ENCODE data around the gene FARSA.

Gene FARSA

DNA sequence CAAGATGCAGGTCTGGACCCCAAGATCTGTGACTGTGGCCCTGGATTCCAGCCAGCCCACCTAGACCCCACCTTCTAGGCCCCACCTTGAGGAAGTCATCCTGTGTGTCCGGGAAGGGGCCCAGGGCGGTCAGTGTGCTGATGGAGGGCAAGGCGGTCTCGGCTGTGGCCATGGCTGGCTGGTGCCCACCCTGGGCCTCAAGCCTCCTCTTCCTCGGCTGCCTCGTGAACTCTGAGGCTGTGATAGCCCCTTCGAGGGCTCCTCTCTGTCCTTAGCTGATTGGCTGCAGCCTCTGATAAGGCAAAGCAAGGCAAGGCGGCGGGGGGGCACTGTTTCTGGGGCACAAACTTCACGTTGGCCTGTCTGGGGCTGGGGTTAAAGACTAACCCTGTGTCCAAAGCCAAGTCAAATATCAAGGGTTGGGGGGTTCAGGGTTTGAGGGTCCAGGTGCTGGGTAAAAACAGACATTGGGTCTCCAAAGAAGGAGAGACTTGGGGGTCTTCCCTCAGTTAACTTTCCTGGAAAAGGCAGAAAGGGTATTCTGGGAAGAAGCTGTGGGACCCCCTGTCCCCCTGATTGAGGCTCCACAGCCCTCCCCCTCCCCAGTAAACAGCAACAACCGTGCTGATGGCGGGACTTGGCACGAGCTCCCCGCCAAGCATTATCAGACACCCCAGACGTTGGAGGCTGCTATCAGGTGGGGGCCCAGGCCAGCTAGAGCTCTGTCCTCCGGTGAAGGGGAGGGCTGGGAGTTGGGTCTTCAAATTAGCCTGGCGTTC lies 46.4 kb downstream of the FARSA start, which contains the start of gene KLF1:
TSS of gene KLF1 (minus strand) at position 233 of the 779 bp plus-strand sequence. CDS start at position 172, 61 bp downstream.
- Histone ChIP-seq H3K14ac (ENCODE audit: low read length) (no peak within 1 kb of the TSS), H3K4me3 (ENCODE audit: low read length in 2 of 2) (no peak within 1 kb of the TSS), H4K8ac (ENCODE audit: low read depth, low read length) (peak within 1 kb of the TSS; percentile 82), H3K23ac (ENCODE audit: low read depth, low read length, poor library complexity) (peak within 1 kb of the TSS; percentile 68), H3K79me1 (ENCODE audit: low read depth, low read length) (peaks cover 10% of the 10 kb centered on the region), H3K18ac (ENCODE audit: low read length) (peak within 1 kb of the TSS; percentile 90), H3K9ac (ENCODE audit: low read depth, low read length, poor library complexity) (peak within 1 kb of the TSS; percentile 30), H2BK12ac (ENCODE audit: low read length) (peak within 1 kb of the TSS; percentile 60), H3K4ac (ENCODE audit: low read length) (no peak within 1 kb of the TSS), H2AFZ (ENCODE audit: low read length) (peak within 1 kb of the TSS; percentile 90), H3K9me3 (replicated peaks in 1 of 2; ENCODE audit: control insufficient read depth in 2 of 2, insufficient read depth in 1 of 2, low read depth in 1 of 2, low read length in 2 of 2) (peaks cover 11 to 17% of the 10 kb centered on the region in 2 donors), H2BK120ac (ENCODE audit: low read depth, low read length) (no peak within 1 kb of the TSS), H3K27ac (replicated peaks; ENCODE audit: low read length) (no peak within 1 kb of the TSS), H3K36me3 (replicated peaks in 1 of 2; ENCODE audit: control insufficient read depth in 2 of 2, insufficient read depth in 2 of 2, low read length in 2 of 2) (no peaks in the 10 kb centered on the region), H3K27me3 (ENCODE audit: control insufficient read depth in 3 of 3, insufficient read depth in 3 of 3, low read depth in 1 of 3, low read length in 3 of 3) (peaks cover 11 to 70% (median 42%) of the 10 kb centered on the region in 3 experiments), H3K4me2 (ENCODE audit: insufficient read depth, low read length, poor library complexity, severe bottlenecking) (peak within 1 kb of the TSS; percentile 89), H3K4me1 (ENCODE audit: control insufficient read depth in 2 of 2, insufficient read depth in 1 of 2, low read depth in 1 of 2, low read length in 2 of 2) (peaks cover 4 to 8% of the 10 kb centered on the region in 2 donors), H2AK5ac (ENCODE audit: low read depth, low read length) (peak within 1 kb of the TSS; percentile 94), H2BK5ac (ENCODE audit: low read length) (peak within 1 kb of the TSS; percentile 82), H4K91ac (ENCODE audit: low read depth, low read length, poor library complexity) (no peak within 1 kb of the TSS), H2BK15ac (ENCODE audit: low read length) (peak within 1 kb of the TSS; percentile 89)
- no peak for DNase-seq (ENCODE audit: low spot score)
- no CpG with 5 or more reads among the region's 17 CpGs for WGBS, 2 donors (ENCODE audit: extremely low coverage in 2 of 2, insufficient read length in 2 of 2, insufficient replicate concordance in 1 of 2)

DNA sequence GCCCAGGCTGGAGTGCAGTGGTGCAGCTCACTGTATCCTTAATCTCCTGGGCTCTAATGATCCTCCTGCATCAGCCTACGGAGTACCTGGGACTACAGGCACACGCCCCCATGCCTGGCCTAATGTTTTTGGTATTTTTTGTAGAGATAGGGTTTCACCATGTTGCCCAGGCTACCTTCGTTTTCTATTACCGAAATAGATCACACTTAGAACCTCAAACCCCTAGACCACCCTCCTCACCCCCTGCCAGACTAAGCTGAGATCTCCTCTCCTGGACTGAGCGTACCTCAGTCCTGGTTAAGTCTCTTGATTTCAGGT lies 46.9 kb downstream of the FARSA start:
- H2AK5ac ChIP-seq (ENCODE audit: low read depth, low read length) = peak overlapping the region; percentile 78
- H4K91ac ChIP-seq (ENCODE audit: low read depth, low read length, poor library complexity) = no peak overlapping the region
- peaks cover 2 to 5% of the 10 kb centered on the region in 2 donors for H3K4me1 ChIP-seq (ENCODE audit: control insufficient read depth in 2 of 2, insufficient read depth in 1 of 2, low read depth in 1 of 2, low read length in 2 of 2)
- peak overlapping the region; percentile 30 for H3K9ac ChIP-seq (ENCODE audit: low read depth, low read length, poor library complexity)
- H2BK15ac ChIP-seq (ENCODE audit: low read length) = no peak overlapping the region
- no peak overlapping the region for H2BK5ac ChIP-seq (ENCODE audit: low read length)
- no peak overlapping the region for H4K8ac ChIP-seq (ENCODE audit: low read depth, low read length)
- peak overlapping the region; percentile 60 for H2BK12ac ChIP-seq (ENCODE audit: low read length)
- no peak overlapping the region for H3K4ac ChIP-seq (ENCODE audit: low read length)
- H3K4me3 ChIP-seq (ENCODE audit: low read length in 2 of 2) = no peak overlapping the region
- WGBS, 2 donors (ENCODE audit: extremely low coverage in 2 of 2, insufficient read length in 2 of 2, insufficient replicate concordance in 1 of 2) = no CpG with 5 or more reads among the region's 5 CpGs
- H3K23ac ChIP-seq (ENCODE audit: low read depth, low read length, poor library complexity) = peak overlapping the region; percentile 67
- no peaks in the 10 kb centered on the region for H3K36me3 ChIP-seq (replicated peaks in 1 of 2; ENCODE audit: control insufficient read depth in 2 of 2, insufficient read depth in 2 of 2, low read length in 2 of 2)
- peaks cover 11 to 17% of the 10 kb centered on the region in 2 donors for H3K9me3 ChIP-seq (replicated peaks in 1 of 2; ENCODE audit: control insufficient read depth in 2 of 2, insufficient read depth in 1 of 2, low read depth in 1 of 2, low read length in 2 of 2)
- no peak overlapping the region for H3K4me2 ChIP-seq (ENCODE audit: insufficient read depth, low read length, poor library complexity, severe bottlenecking)
- peaks cover 11 to 72% (median 42%) of the 10 kb centered on the region in 3 experiments for H3K27me3 ChIP-seq (ENCODE audit: control insufficient read depth in 3 of 3, insufficient read depth in 3 of 3, low read depth in 1 of 3, low read length in 3 of 3)
- H3K14ac ChIP-seq (ENCODE audit: low read length) = no peak overlapping the region
- no peak for DNase-seq (ENCODE audit: low spot score)
- H2AFZ ChIP-seq (ENCODE audit: low read length) = no peak overlapping the region
- H3K18ac ChIP-seq (ENCODE audit: low read length) = no peak overlapping the region
- H2BK120ac ChIP-seq (ENCODE audit: low read depth, low read length) = no peak overlapping the region
- H3K79me1 ChIP-seq (ENCODE audit: low read depth, low read length) = peaks cover 6% of the 10 kb centered on the region
- H3K27ac ChIP-seq (replicated peaks; ENCODE audit: low read length) = no peak overlapping the region

DNA sequence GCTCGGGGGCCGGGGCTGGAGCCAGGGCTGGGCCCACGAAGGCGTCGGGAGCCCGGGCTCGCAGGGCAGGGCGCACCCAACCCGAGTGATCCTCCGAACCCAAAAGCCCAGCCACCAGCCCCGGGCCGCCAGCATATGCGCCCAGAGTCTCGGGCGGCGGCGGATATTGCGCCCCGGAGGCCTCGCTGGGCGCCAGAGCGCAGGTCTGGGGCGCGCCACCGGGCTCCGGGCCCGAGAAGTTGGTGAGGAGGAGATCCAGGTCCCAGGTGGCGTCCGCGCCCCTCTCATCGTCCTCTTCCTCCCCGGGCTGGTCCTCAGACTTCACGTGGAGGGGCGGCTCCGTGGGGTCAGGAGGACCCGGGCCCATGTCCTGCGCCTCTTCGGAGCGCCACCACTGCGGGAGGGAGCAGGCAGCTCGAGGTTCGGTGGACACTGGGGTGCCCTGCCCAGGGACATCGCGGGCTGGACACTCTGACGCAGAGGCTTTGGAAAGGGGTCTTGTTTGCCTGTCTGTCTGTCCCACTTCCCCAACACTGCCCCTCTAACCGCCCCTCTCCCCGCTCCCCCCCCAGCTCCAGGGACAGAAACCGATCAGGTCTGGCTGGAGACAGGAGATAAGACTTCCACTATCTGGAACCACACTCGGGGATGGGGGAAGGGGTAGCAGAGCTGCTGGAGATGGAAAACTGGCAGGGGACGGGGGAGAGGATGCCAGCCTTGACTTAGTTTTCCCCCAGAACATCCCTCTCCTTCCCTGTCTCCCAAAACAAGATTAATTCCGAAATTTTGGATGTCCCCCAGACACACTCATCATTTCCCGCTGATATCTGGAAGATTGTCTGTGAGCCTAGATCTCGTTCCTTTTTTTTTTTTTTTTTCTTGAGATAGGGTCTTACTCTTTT lies 47.5 kb downstream of the FARSA start:
- WGBS, 2 donors (ENCODE audit: extremely low coverage in 2 of 2, insufficient read length in 2 of 2, insufficient replicate concordance in 1 of 2) = no CpG with 5 or more reads among the region's 53 CpGs
- H3K4me3 ChIP-seq (ENCODE audit: low read length in 2 of 2) = peak overlapping the region in 1 of 2 donors; percentile 69

More for the DNA sequence above, 47.5 kb downstream of the FARSA start:
- Histone ChIP-seq H2AFZ (ENCODE audit: low read length) (peak overlapping the region; percentile 90), H3K27ac (replicated peaks; ENCODE audit: low read length) (no peak overlapping the region), H2BK12ac (ENCODE audit: low read length) (no peak overlapping the region), H3K79me1 (ENCODE audit: low read depth, low read length) (no peaks in the 10 kb centered on the region), H3K36me3 (replicated peaks in 1 of 2; ENCODE audit: control insufficient read depth in 2 of 2, insufficient read depth in 2 of 2, low read length in 2 of 2) (no peaks in the 10 kb centered on the region), H2AK5ac (ENCODE audit: low read depth, low read length) (peak overlapping the region; percentile 94), H3K4ac (ENCODE audit: low read length) (no peak overlapping the region), H4K8ac (ENCODE audit: low read depth, low read length) (peak overlapping the region; percentile 82), H3K18ac (ENCODE audit: low read length) (peak overlapping the region; percentile 90), H3K23ac (ENCODE audit: low read depth, low read length, poor library complexity) (peak overlapping the region; percentile 100), H3K27me3 (ENCODE audit: control insufficient read depth in 3 of 3, insufficient read depth in 3 of 3, low read depth in 1 of 3, low read length in 3 of 3) (peaks cover 11 to 72% (median 42%) of the 10 kb centered on the region in 3 experiments), H3K9ac (ENCODE audit: low read depth, low read length, poor library complexity) (peak overlapping the region; percentile 83), H3K4me1 (ENCODE audit: control insufficient read depth in 2 of 2, insufficient read depth in 1 of 2, low read depth in 1 of 2, low read length in 2 of 2) (peaks cover 1 to 7% of the 10 kb centered on the region in 2 donors), H4K91ac (ENCODE audit: low read depth, low read length, poor library complexity) (no peak overlapping the region), H2BK15ac (ENCODE audit: low read length) (peak overlapping the region; percentile 89), H3K14ac (ENCODE audit: low read length) (peak overlapping the region; percentile 82), H3K9me3 (replicated peaks in 1 of 2; ENCODE audit: control insufficient read depth in 2 of 2, insufficient read depth in 1 of 2, low read depth in 1 of 2, low read length in 2 of 2) (peaks cover 11 to 17% of the 10 kb centered on the region in 2 donors), H3K4me2 (ENCODE audit: insufficient read depth, low read length, poor library complexity, severe bottlenecking) (peak overlapping the region; percentile 89), H2BK5ac (ENCODE audit: low read length) (peak overlapping the region; percentile 82), H2BK120ac (ENCODE audit: low read depth, low read length) (peak overlapping the region; percentile 72)
- no peak for DNase-seq (ENCODE audit: low spot score)
